Measurements from ENCODE around the gene CLDN7. TPM values are rescaled to one million over a fixed set of nuclear protein-coding genes. Genes with fewer than 3 reads are reported as not detected.

Gene CLDN7
- total RNA-seq, 1 donor from 2014 or later, result 0.40 TPM

DNA sequence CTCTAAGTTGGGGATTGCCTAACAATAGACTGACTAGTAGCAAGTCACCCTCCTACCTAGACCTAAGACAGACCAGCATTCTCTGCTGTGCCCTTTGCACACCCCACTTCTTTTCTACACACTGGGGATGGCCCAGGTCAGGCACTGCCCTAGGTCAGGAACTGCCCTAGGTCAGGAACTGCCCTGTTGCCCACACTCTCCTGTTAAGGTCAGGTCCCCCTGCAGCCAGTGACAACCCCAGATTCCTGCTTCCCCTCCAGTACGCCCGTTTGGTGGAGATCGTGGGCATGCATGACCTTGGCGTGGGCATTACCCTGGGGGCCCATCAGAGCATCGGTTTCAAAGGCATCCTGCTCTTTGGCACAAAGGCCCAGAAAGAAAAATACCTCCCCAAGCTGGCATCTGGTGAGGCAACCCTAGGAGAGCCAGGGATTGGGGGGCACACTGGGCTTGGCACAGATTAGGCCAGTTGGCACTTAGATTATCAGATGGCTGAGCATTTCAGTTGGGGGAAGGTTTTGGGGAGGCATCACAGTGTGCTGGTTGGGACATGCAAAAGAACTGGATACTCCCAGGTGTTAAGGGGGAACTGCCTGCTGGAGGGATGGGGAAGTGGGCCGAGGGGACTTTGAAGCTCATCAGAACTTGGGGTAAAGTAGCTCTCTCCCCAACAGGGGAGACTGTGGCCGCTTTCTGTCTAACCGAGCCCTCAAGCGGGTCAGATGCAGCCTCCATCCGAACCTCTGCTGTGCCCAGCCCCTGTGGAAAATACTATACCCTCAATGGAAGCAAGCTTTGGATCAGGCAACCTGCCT, 40.8 kb downstream of the CLDN7 start:
- Mint-ChIP-seq H3K36me3 (ENCODE audit: low read depth) (peaks cover 29% of the 10 kb centered on the region), H3K27me3 (no peaks in the 10 kb centered on the region), H3K4me1 (peaks cover 37% of the 10 kb centered on the region), H3K9me3 (no peaks in the 10 kb centered on the region), H3K27ac (no peak overlapping the region), H3K4me3 (peak overlapping the region; percentile 98)
- DNase-seq, result no peak
- intact Hi-C loops (cut with micrococcal nuclease), result loop anchor here (2.0 kb wide), 1 partner anchor 75 kb away; no protein-coding TSS in a partner anchor

DNA sequence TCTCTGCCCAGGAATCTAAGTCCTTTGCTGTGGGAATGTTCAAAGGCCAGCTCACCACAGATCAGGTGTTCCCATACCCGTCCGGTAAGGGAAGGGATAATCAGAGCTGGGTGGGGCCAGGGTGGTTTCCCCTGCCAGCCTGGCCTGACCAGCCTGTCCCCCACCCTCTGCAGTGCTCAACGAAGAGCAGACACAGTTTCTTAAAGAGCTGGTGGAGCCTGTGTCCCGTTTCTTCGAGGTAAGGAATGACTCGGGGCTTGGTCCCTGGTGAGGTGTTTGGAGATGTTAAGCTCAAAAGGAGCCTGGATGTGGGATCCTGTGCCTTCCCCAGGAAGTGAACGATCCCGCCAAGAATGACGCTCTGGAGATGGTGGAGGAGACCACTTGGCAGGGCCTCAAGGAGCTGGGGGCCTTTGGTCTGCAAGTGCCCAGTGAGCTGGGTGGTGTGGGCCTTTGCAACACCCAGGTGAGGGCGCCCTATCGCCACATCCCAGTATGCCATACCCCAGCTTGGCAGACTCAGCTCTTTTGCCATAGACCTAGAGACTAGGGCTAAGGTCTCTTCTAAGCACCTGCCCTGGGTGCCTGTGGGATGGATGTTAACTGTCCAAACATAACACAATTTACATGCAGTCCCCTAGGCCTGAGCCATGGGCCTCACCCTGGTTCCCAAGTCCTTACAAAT, 41.5 kb downstream of the CLDN7 start:
- intact Hi-C loops (cut with micrococcal nuclease), result loop anchor here (2.0 kb wide), 1 partner anchor 76 kb away; no protein-coding TSS in a partner anchor
- Mint-ChIP-seq H3K27me3 (no peaks in the 10 kb centered on the region), H3K27ac (peak overlapping the region; percentile 91), H3K4me3 (peak overlapping the region; percentile 98), H3K36me3 (ENCODE audit: low read depth) (peaks cover 26% of the 10 kb centered on the region), H3K9me3 (no peaks in the 10 kb centered on the region), H3K4me1 (peaks cover 44% of the 10 kb centered on the region)
- peak; percentile 87 for DNase-seq

DNA sequence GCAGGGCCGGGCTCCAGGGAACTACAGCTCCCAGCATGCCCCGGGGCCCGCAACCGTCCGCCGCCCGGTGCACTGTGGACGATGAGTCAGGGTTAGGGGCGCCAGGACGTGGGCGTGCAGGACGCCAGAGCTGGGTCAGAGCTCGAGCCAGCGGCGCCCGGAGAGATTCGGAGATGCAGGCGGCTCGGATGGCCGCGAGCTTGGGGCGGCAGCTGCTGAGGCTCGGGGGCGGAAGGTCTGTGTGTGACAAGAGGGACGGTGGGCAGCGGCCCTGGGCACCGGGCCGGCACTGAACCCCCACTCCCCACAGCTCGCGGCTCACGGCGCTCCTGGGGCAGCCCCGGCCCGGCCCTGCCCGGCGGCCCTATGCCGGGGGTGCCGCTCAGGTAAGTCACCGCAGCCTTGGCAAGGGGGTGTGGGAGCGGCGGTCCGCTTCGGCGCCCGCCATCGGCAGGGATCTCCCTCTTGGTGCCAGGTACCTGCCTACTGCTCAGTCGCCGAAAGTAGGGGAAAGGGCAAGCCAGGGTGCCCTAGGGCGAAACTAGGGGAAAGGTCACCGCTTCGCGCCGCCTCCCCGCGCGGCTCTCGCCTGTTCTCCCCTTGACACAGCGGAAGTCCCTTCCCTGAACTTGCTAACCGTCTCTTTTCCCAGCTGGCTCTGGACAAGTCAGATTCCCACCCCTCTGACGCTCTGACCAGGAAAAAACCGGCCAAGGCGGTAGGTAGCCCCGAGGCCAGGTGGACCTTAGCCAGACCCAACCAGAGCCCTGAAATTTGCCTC, 42.3 kb downstream of the CLDN7 start, which contains the start of the genes ACADVL and DLG4:
ACADVL (plus strand) TSS at position 127 of the 781 bp plus-strand sequence; CDS start at position 174, 47 bp downstream.
DLG4 (minus strand) TSS at position 25 of the 781 bp plus-strand sequence.
- Mint-ChIP-seq H3K36me3 (ENCODE audit: low read depth) (peaks cover 23% of the 10 kb centered on the region), H3K4me1 (peaks cover 50% of the 10 kb centered on the region), H3K9me3 (no peaks in the 10 kb centered on the region), H3K4me3 (peak within 1 kb of the TSS; percentile 98), H3K27ac (peak within 1 kb of the TSS; percentile 97), H3K27me3 (no peaks in the 10 kb centered on the region)
- peak; percentile 93 for DNase-seq
- intact Hi-C loops (cut with micrococcal nuclease), result loop anchor here (1.0 to 5.0 kb wide), 3 partner anchors 14 to 217 kb away; partner anchors contain the start of genes DVL2, FGF11 and TMEM102

DNA sequence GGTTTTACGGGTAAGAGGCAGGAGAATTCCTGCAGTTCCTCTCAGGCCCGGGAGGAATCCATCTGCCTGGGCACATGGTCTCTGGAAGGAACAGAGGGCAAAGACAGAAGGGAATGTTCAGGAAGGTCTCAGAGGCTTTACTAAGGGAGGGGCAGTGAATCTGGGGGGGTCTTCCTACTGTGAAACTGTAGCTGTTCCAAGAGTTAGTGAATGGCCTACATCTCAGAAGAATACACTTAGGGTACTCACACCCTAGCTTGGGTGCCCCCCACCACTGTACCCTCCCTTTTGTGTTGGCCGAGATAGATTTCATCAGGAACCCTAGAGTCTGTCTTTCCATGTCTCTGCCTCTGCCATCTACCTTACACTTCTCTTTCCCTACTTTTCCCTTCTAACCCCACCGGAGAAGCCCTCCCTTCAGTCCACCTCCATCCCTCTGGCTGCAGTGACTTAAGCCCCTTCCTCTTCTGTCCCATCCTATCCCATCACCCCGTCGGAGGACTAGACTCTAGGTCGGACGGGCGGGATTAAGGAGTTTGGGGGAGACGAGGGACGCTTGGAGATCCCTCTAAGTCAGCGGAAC, 43.0 kb downstream of the CLDN7 start:
- DNase-seq, result no peak
- Mint-ChIP-seq H3K27me3 (peaks cover 2% of the 10 kb centered on the region), H3K4me3 (peak overlapping the region; percentile 98), H3K27ac (peak overlapping the region; percentile 97), H3K9me3 (no peaks in the 10 kb centered on the region), H3K36me3 (ENCODE audit: low read depth) (peaks cover 21% of the 10 kb centered on the region), H3K4me1 (peaks cover 57% of the 10 kb centered on the region)
- intact Hi-C loops (cut with micrococcal nuclease), result loop anchor here (1.0 to 5.0 kb wide), 2 partner anchors 15 to 218 kb away; partner anchors contain the start of genes DVL2, FGF11 and TMEM102

DNA sequence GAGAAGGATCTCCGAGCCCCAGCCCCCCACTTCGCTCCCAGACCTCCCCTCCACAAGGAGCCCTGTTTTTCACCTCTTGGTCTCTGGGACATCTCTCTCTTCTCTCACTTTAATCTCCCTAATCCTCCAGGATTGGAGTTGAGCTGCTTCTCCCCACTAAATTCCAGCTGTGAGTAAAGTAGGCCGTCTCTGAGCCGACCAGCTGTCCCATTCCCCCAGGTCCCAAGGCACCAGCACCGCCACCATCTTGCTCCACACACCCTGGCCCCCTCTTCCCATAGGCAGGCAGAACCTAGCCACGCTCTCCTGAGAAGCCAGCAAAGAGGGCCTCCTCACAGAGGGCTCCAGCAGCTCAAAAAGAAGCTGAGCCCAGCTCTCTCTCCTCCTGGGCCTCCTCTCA, 43.5 kb downstream of the CLDN7 start:
- intact Hi-C loops (cut with micrococcal nuclease), result loop anchor here (1.0 to 5.0 kb wide), 2 partner anchors 16 to 219 kb away; partner anchors contain the start of genes DVL2, FGF11 and TMEM102
- peaks cover 62% of the 10 kb centered on the region for H3K4me1 Mint-ChIP-seq
- peak overlapping the region; percentile 71 for H3K27ac Mint-ChIP-seq
- H3K4me3 Mint-ChIP-seq, result peak overlapping the region; percentile 98
- DNase-seq, result no peak
- peaks cover 18% of the 10 kb centered on the region for H3K36me3 Mint-ChIP-seq (ENCODE audit: low read depth)
- peaks cover 2% of the 10 kb centered on the region for H3K27me3 Mint-ChIP-seq
- H3K9me3 Mint-ChIP-seq, result no peaks in the 10 kb centered on the region

DNA sequence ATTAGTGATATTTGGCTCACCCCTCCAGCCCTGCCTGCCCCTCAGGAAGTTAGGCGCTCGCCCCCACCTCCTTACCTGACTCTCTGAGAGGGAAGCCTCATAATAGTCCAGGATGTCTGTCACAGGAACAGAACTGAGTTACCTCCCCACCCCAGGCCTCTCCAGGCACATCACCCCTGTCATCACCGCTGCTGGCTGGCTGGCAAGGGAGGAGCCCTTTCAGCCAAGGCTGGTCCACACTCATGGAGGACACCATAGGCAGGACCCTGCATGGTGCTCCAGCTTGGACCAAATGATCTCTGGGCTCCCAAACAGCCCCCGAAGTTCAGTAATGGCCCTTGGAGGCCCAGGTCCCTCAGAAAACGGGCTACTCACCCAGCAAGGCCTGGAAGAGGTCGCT, 44.1 kb downstream of the CLDN7 start:
- Mint-ChIP-seq H3K9me3 (no peaks in the 10 kb centered on the region), H3K27ac (no peak overlapping the region), H3K36me3 (ENCODE audit: low read depth) (peaks cover 13% of the 10 kb centered on the region), H3K27me3 (peaks cover 7% of the 10 kb centered on the region), H3K4me3 (peak overlapping the region; percentile 98), H3K4me1 (peaks cover 68% of the 10 kb centered on the region)
- intact Hi-C loops (cut with micrococcal nuclease), result loop anchor here (5.0 kb wide), 1 partner anchor 219 kb away; the partner anchor contains the start of genes FGF11 and TMEM102
- DNase-seq, result peak; percentile 63

DNA sequence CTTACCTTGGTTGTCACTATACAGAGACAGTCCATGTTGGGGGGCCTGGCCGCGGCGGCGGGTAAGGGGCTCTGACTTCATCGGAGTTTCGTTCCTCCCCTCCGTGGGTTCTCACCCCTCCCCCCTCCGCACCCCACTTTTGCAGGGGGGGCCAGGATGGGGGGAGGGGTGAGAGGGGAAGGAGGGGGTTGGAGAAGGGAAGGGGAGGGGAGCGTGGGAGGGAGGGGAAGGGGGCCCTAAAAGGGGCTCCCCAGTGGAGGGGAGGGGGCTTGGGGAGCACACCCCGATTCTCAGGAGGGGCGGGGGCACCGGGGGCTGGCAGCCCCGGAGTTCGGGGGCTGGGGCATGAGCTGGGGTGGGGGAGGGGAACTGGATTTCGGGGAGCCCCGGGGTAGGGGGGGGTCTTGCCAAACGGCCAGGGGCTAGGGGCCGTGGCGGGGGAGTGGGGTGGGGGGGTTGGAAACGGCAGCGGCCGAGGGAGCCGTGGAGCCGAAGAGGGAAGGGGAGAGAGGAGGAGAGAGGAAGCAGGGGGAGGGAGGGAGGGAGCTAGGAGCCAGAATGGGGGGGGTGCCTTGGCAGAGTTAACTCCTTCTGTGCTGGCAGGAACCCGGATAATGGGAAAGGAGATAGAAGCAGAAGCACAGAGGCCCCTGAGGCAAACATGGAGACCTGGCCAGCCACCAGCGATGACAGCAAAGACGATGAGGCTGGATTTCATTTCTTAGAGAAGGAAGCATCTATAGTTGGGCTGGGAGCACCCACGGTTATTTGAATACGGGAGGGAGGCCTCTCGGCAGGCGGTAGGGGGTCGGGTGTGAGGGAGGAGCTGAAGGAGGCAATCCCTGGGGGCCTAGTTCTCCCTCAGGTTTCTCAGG, 44.9 kb downstream of the CLDN7 start:
- Mint-ChIP-seq H3K36me3 (ENCODE audit: low read depth) (peaks cover 13% of the 10 kb centered on the region), H3K9me3 (no peaks in the 10 kb centered on the region), H3K4me1 (peaks cover 69% of the 10 kb centered on the region), H3K27me3 (peaks cover 8% of the 10 kb centered on the region), H3K27ac (peak overlapping the region; percentile 81), H3K4me3 (peak overlapping the region; percentile 98)
- peak; percentile 71 for DNase-seq
- intact Hi-C loops (cut with micrococcal nuclease), result loop anchor here (5.0 kb wide), 1 partner anchor 220 kb away; the partner anchor contains the start of genes FGF11 and TMEM102

DNA sequence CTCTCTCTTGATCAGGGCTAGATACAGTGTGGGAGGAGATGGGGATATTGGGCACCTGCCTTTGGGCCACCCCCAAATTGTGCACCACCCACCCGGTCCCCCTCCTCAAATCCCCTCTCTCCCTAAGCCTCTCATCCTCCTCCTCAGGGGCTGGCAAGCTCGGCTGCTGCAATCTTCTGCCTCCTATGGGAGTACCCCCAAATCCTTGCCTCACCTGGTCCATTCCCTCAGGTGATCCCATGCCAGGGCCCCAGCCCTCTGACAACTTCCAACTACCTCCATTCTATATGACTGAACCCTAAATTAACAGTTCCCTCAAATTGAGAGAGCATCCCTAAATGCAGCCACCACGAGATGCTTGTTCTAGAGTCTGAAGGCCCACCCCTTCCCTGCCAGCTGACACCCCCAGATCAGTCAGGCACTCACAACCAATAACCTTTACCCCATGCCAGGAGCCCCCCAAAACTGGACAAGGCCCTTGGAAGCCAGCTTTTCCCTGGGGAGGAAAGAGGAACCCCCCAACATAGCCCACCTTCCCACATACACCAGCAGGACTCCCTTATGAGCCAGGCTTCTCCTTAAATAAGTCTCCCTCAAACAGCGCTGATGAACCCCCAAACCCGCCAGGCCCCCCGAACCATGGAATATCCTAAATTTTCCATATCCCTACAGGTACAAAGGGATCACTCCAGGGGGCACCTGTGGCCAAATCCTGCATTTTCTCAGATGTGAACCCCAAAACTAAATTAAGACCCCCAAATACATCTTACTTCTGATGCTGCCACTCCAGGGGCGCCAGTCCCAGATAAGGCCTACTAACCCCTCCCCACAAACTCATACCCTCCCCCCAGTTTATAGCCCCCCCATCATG, 45.8 kb downstream of the CLDN7 start:
- H3K27ac Mint-ChIP-seq, result peak overlapping the region; percentile 42
- H3K4me3 Mint-ChIP-seq, result peak overlapping the region; percentile 65
- peaks cover 71% of the 10 kb centered on the region for H3K4me1 Mint-ChIP-seq
- intact Hi-C loops (cut with micrococcal nuclease), result loop anchor here (5.0 kb wide), 1 partner anchor 221 kb away; the partner anchor contains the start of genes FGF11 and TMEM102
- H3K27me3 Mint-ChIP-seq, result peaks cover 14% of the 10 kb centered on the region
- H3K36me3 Mint-ChIP-seq (ENCODE audit: low read depth), result peaks cover 12% of the 10 kb centered on the region
- DNase-seq, result no peak
- H3K9me3 Mint-ChIP-seq, result no peaks in the 10 kb centered on the region

DNA sequence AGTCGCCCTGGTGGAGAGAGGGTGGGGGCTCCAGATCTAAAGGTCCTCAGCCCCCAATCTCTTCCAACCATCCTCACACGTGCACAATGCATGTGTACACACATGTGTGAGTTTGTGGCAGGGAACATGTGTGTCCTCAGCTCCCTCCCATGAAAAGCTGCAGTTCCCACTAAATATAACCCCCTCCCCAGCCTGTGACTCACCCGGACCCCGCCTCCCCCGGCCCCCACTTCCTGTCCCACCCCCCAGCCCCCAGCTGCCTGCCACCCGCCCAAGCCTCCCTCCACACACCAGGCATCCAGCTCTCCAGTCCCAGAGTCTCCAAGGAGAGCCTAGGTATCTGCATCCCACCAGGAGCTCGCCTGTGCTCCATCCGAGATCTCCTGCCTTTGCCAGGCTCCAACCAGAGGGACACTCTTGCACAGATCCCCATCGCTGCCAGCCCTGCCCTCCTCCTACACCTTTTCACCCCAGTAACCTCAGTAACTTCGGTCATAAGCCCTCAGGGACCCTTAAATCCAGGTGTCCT, 46.6 kb downstream of the CLDN7 start:
- intact Hi-C loops (cut with micrococcal nuclease), result loop anchor here (1.0 to 5.0 kb wide), 4 partner anchors 19 to 222 kb away; partner anchors contain the start of genes DVL2, EIF5A, ELP5 and FGF11
- no peaks in the 10 kb centered on the region for H3K9me3 Mint-ChIP-seq
- DNase-seq, result no peak
- peaks cover 5% of the 10 kb centered on the region for H3K36me3 Mint-ChIP-seq (ENCODE audit: low read depth)
- H3K27ac Mint-ChIP-seq, result no peak overlapping the region
- H3K27me3 Mint-ChIP-seq, result peaks cover 14% of the 10 kb centered on the region
- H3K4me1 Mint-ChIP-seq, result peaks cover 63% of the 10 kb centered on the region
- peak overlapping the region; percentile 96 for H3K4me3 Mint-ChIP-seq

DNA sequence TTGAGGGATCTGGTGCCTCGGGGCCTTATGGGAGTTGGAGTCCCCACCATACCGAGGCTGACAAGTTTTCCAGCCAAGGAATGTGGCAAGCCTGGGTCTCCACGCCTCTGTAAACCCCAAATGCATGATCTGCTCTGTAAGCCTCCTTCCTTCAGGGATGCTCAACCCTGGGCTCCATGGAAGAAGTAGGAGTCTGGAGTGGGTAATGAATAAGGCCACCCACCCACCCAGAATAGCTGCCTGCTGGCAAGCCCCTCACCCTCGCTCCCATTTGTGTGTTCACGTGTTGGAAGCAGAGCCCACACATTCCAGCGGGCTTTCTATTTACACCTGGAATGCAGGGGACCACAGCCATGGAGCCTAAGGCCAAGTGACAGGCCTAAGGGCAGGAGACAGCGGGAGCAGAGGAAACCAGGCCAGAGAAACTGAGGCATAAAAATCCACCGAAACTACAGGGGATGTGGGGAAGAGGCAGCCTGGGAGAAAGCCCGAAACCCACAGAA, 47.1 kb downstream of the CLDN7 start:
- H3K9me3 Mint-ChIP-seq, result no peaks in the 10 kb centered on the region
- peak overlapping the region; percentile 99 for H3K27ac Mint-ChIP-seq
- peaks cover 15% of the 10 kb centered on the region for H3K27me3 Mint-ChIP-seq
- H3K36me3 Mint-ChIP-seq (ENCODE audit: low read depth), result peaks cover 3% of the 10 kb centered on the region
- peaks cover 58% of the 10 kb centered on the region for H3K4me1 Mint-ChIP-seq
- peak overlapping the region; percentile 96 for H3K4me3 Mint-ChIP-seq
- DNase-seq, result no peak
- intact Hi-C loops (cut with micrococcal nuclease), result loop anchor here (1.0 to 5.0 kb wide), 4 partner anchors 19 to 222 kb away; partner anchors contain the start of genes DVL2, EIF5A, ELP5 and FGF11
